K562 (cell line): Measurements from ENCODE around the gene ZDHHC20.

Source experiments
- AFF4 ChIP-seq: sonication (generic); formaldehyde crosslinking; IDR thresholded peaks from 2 replicates; pipeline ENCODE4 v1.8.0; 2023; ENCODE audit warnings: mild to moderate bottlenecking, missing genetic modification reagents
- CTCF ChIP-seq, 3 experiments: IDR thresholded peaks in 2 of 3; conservative IDR thresholded peaks in 1 of 3; 2 replicates each; pipeline ENCODE4 v1.5.1; 2011 to 2012; ENCODE audit warnings: low read length in 3 of 3, mild to moderate bottlenecking in 3 of 3, control low read depth in 2 of 3, improper control_type of control experiment in 1 of 3, inconsistent platforms in 1 of 3, low read depth in 1 of 3, mixed read lengths in 1 of 3, moderate library complexity in 1 of 3; ENCODE audit not compliant: insufficient read depth in 2 of 3
- FOSL1 ChIP-seq: fragments of 200-800 bp; sonication (Bioruptor generic); conservative IDR thresholded peaks from 2 replicates; pipeline ENCODE4 v1.6.1; 2016; ENCODE audit warnings: missing genetic modification characterization, missing compliant biosample characterization
- FOXM1 ChIP-seq, 2 experiments: fragments of 450-650 bp in 1 of 2; sonication (generic) in 1 of 2; formaldehyde crosslinking in 1 of 2; IDR thresholded peaks; 2 replicates each; pipeline versions ENCODE4 v1.6.1 to v1.9.0; 2017 to 2022; ENCODE audit warnings: low read depth in 2 of 2, mild to moderate bottlenecking in 2 of 2, missing genetic modification reagents in 1 of 2, moderate library complexity in 1 of 2
- FOXO4 ChIP-seq: fragments of 450-650 bp; formaldehyde crosslinking; IDR thresholded peaks from 2 replicates; pipeline ENCODE4 v1.4.0; 2020; ENCODE audit warnings: mild to moderate bottlenecking, moderate library complexity
- JUN ChIP-seq, 2 experiments: sonication (generic) in 1 of 2; formaldehyde crosslinking in 1 of 2; IDR thresholded peaks; 2 replicates each; pipeline versions ENCODE4 v1.6.1 to v1.8.0; 2012 to 2022; ENCODE audit warnings: borderline replicate concordance in 2 of 2, mild to moderate bottlenecking in 2 of 2, improper control_type of control experiment in 1 of 2, low read depth in 1 of 2, low read length in 1 of 2, missing genetic modification reagents in 1 of 2
- PREB ChIP-seq: sonication (generic); formaldehyde crosslinking; IDR thresholded peaks from 2 replicates; pipeline ENCODE4 v1.8.1; 2023; ENCODE audit warnings: mild to moderate bottlenecking, missing genetic modification reagents
- RBBP5 ChIP-seq: fragments of 200-600 bp; sonication (generic); IDR thresholded peaks from 2 replicates; pipeline ENCODE4 v1.6.1; 2012; ENCODE audit warnings: borderline replicate concordance, mild to moderate bottlenecking, low read length, control low read depth, inconsistent platforms; ENCODE audit not compliant: insufficient read depth, poor library complexity, severe bottlenecking
- SRF ChIP-seq, 2 experiments: fragments of 250-450, 450-650 bp in 1 of 2; sonication (Bioruptor Pico) in 1 of 2; sonication (generic) in 1 of 2; formaldehyde crosslinking; IDR thresholded peaks; 2 replicates each; pipeline versions ENCODE4 v1.5.0 to v1.5.1; 2020 to 2022; ENCODE audit warnings: mild to moderate bottlenecking in 1 of 2, missing genetic modification reagents in 1 of 2
- ZNF274 ChIP-seq: IDR thresholded peaks from 2 replicates; pipeline ENCODE4 v1.6.1; 2011; ENCODE audit warnings: low read depth, mild to moderate bottlenecking, low read length, moderate library complexity, borderline replicate concordance

- no peak for TF ChIP-seq PREB (CRISPR knock-in tag)
- TF ChIP-seq RBBP5, result no peak
- no peak for TF ChIP-seq ZNF274
- no peak for TF ChIP-seq JUN (IDR thresholded peaks at IDR 0.05; ENCODE audit: borderline replicate concordance, low read depth, low read length)
- TF ChIP-seq JUN (CRISPR knock-in tag; IDR thresholded peaks at IDR 0.05; ENCODE audit: borderline replicate concordance), result no peak
- TF ChIP-seq SRF (CRISPR knock-in tag; IDR thresholded peaks at IDR 0.05), result no peak
- TF ChIP-seq FOSL1 (tag), result no peak
- no peak for TF ChIP-seq FOXM1 (IDR thresholded peaks at IDR 0.05; ENCODE audit: low read depth)
- no peak for TF ChIP-seq FOXM1 (CRISPR knock-in tag; IDR thresholded peaks at IDR 0.05; ENCODE audit: low read depth)
- TF ChIP-seq FOXO4 (CRISPR knock-in tag), result no peak
- TF ChIP-seq CTCF (IDR thresholded peaks at IDR 0.05 in 2 of 3, conservative IDR thresholded peaks at IDR 0.05 in 1 of 3; ENCODE audit: insufficient read depth in 2 of 3, low read depth in 1 of 3, low read length in 3 of 3), result no peak
- TF ChIP-seq AFF4, result no peak
Observed at GRCh38 chr13:21336609-21337349, 122.3 kb downstream of the ZDHHC20 start.
